Activated effector memory CD4-positive, alpha-beta T cell treated with Interleukin-2 at 50 U/mL for 16 hours (primary cell): ENCODE measurements around the gene CRY1.
"Not testable (repeated sequence)": the region's sequence is repeated elsewhere in the genome, so short reads cannot be mapped to it uniquely, and the experiment has no call there.

ENCODE experiments used
- DNase-seq: peaks from one replicate; pipeline ENCODE4 v3.0.0-alpha.2; 2020

The CRY1 gene

DNA sequence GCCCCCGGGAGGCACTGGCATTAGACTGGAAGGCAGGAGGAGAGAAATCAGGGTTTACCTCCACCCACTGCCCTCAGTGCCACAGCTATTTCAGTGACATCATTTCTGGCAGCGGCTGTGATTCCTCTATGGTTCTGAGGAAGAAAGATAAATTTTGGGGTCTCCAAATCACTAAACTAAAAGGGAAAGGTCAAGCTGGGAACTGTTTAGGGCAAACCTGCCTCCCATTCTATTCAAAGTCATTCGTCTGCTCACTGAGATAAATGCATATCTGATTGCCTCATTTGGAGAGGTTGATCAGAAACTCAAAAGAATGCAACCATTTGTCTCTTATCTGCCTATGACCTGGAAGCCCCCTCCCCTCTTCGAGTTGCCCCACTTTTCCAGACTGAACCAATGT is 14.0 kb upstream of the CRY1 start:
- no peak for DNase-seq

DNA sequence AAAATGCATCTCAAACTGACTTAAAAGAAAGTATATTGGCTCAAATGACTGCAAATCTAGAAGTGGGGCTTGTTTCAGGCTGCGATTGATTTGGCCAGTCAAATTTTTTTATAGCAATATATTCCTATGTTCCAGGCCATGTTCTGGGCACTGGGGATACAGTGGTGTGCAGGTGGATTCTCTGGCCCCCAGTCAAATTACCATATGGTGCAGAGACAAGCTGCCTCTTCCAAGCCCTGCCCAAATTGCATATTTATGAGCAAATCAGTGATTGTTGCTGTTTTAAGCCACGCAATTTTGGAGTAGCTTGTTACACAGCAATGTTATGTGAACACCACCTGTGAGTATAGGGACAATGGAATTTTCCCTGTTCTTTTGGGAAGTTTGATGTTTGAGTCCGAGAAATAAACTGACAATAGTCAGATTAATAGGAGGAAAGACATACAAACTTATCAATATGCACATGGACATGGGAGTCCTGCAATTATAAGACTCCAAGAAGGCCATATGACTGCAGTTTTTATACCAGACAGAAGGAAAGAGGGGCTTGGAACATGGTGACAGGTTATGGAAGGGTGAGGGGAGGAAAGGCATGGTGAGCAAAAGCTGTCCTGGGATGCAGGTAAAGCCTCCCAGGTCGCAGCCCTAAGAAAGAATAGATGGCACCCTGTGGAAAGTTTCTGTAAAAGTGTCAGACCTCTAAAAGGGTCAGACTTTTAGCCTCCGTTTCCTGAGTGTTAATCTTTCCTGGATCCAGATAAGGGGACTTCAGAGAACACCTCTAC is 13.1 kb upstream of the CRY1 start:
- no peak for DNase-seq

DNA sequence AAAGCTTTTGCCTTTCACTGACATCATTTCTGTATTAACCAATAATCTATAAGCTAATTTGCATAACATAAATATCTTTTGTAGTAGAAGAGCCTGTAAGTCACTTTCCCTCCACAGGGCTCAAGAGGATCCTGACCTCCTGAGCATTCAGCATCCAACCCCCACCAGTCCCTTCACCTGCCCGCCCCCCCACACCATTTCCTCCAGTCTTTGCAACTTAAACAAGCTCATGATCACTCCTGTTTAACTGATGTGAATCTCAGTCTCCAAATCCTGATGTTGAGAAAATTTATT is 12.0 kb upstream of the CRY1 start:
- DNase-seq = no peak

DNA sequence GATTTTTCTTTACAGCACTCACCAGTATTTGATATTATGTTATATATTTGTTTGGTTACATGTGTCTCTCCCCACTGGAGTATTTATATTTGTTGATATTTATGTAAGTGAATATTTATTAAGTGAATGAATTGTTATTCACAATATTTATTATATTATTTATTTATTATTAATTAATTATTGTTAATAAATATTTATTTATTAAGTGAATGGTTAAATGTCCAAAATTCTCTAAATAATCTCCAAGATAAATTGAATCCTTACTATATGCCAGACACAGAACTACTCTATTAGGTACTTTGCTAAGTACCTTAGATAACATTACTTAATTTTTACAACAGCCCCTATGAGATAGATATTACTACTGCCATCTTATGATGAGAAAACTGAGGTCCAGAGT is 10.2 kb upstream of the CRY1 start:
- no peak for DNase-seq

DNA sequence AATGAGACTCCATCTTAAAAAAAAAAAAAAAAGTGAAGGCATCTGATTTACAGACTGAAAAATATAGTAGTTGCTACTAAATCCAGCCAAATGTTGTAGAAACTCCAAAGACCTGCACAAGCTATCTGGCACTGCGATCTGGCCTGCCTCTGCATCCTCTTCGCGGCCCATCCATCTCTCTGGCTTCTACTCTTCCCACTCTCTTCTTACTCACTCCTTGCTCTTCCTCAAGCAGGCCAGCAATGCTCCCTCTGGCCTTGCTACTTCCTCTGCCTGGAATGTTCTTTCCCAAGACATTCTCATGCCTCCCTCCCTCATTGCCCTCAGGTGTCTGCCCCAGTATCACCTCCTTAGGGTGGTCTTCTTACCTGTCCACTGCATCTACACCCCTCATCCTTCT is 9.7 kb upstream of the CRY1 start:
- DNase-seq = no peak

DNA sequence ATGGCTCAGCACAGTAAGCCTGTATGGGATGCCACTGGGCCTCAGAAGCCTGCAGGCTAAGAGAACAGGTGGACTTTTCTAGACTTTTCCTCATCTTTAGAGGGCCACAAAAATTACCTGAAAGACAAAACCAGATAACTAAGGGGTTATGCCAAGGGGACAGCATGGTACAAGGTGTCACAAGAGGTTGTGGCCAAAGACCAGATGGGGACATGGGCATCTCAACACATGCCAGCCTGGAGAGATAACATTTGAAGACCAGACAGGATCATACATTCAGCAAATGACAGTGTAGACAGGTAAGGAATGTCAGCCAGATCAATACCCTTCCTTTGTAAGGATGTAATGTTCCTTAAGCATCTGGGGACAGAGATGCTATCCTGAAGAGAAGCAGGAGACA is 8.9 kb upstream of the CRY1 start:
- no peak for DNase-seq

DNA sequence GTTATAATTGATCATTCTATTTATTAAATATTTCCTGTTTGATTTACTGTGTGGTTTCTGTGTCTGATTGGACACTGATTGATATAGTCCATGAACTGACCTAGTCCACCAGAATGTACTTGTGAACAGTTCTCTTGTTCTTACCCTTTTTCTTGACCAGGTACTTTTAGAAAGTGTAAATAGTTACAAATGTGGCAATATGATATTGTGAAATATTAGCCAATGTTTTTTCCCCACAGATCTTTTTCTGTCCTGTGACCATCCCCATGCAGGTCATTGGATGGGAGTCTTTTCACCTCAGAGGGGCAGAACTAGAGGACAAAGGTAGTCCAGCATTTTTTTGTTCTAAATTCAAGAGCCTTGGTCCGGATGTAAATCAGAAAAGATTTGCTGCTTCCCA is 8.3 kb upstream of the CRY1 start:
- no peak for DNase-seq

DNA sequence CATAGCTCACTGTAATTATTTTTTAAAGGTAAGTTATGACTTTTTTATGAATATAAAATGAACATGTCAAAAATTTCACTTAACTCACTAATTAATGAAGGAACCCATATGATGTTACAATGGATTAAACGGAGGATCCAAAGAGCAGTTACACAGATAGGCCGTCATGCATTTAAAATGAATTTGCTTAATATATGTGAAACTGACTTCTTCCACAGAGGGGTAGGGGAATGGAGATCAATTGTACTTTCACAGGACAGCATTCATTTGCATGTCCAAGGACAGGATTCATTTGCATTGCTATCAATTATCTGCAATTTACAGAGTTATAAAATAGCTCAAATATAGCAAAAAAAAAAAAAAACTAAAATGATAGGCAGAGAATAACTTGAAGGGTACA is 6.6 kb upstream of the CRY1 start:
- DNase-seq = no peak

DNA sequence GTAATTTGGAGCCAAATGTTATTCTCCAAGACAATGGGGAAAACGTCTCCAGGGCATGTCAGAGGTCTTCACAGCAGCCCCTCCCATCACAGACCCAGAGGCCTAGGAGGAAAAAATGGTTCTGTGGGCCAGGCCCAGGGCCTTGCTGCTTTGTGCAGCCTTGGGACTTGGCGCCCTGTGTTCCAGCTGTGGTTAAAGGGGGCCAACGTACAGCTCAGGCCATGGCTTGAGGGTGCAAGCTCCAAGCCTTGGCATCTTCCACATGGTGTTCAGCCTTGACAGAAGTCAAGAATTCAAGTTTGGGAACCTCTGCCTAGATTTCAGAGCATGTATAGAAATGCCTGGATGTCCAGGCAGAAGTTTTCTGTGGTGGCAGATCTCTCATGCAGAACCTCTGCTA is 3.2 kb upstream of the CRY1 start:
- DNase-seq = no peak

DNA sequence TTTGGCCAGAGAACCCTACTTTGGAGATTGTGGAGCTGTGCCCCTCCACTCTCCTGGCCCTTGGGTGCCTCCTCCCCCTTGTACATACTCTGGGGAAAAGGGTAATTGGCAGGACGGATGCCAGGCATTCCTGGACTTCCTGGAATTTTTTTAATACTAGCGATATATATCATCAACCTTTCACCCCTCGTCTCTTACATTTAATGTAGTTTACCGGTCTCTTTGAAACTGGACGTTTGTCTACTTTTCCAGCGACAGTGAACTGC is 767 bp upstream of the CRY1 start:
- DNase-seq = no peak

DNA sequence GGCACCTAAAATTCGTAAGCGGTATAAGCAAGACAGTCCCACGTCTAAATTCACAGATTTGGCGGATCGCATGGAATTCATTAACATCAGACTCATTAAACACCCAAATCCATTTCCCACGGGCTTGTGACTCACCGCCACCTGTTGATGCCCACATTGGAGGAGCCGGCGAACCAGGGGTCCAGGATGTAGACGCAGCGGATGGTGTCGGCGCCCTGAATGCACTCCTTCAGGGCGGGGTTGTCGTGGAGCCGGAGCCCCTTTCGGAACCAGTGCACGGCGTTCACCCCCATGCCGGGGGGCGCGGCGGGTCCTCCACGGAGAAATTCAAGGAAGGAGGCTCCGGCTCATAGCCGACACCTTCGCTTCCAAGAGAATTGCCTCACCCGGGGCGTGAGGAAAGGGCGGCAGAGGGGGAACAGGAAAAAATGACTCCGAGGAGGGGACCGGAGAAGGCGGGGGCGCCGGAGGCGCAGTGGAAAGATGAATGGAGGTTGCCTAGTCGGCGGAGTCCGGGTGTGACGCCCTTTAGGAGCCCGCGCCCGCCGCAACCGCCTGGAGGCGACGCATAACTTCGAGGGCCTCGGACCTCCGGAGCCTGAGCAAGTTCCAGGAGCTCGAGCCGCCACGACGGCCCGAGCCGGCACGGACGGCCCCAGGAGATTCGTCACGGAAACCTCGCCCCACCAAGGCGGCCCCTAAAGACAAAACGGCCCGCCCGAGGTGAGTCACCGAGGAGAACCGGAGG is 506 bp downstream of the CRY1 start:
- DNase-seq = peak; percentile 54

DNA sequence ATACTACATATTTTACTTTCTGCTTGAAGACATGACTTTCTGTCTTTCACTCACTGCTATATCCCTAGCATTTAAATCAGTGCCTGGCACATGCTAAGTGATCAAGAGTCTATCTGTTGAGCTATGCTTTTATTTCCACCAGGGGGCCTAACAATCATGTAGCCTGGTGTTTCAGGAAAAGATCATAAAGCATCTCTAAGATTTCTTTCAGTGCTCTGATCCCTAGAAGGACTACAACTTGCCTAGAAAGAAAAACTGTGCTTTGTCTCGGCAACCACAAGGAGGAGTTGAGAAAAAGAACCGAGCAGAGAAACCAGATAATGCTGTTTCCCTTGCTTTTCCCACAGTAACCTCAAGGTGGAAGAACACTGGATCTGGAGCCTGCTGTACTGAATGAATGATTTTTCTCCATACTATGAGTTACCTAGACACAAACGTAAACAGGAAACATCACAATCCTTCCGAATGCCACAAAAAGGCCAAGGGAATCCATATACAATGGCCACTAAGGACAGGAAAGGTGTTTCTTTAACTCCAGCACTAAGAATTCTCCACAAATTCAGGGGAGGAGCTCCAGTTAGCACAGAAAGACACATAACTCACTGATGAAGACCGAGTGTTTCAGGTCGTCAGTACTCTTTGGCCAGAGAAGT is 1.2 kb downstream of the CRY1 start:
- DNase-seq = no peak

DNA sequence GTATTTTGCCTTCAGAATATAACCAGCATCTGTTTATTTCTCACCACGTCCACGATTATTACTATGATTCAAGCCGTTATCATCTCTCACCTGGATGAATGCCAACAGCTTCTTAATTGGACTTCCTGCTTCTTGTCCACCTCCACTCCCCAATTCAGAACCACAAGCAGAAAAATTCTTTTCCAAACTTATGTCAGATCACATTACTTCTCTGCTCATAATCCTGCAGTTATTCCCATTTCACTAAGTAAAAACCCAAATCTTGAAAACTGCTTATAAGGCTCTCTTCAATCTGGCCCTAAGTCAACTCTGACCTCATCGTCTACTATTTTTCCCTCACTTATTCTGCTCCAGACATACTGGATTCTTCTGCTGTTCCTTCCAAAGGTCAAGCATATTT is 2.0 kb downstream of the CRY1 start:
- no peak for DNase-seq

DNA sequence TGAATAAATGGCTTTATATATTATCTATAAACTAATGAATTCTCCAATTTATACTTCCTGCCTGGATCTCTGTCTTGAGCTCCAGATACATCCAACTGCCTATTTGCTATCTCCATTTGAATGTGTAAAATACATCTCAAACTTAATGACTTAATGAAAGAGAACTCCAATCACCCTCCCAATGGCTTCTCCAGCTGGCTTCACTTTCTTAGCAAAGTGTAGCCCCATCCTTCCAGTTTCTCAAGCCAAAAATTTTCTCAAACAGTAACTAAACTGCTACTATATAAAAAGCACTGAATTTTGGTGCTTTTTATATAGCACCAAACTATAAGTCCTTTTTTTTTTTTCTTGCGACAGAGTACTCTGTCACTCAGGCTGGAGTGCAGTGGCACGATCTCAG is 2.6 kb downstream of the CRY1 start:
- DNase-seq = no peak

DNA sequence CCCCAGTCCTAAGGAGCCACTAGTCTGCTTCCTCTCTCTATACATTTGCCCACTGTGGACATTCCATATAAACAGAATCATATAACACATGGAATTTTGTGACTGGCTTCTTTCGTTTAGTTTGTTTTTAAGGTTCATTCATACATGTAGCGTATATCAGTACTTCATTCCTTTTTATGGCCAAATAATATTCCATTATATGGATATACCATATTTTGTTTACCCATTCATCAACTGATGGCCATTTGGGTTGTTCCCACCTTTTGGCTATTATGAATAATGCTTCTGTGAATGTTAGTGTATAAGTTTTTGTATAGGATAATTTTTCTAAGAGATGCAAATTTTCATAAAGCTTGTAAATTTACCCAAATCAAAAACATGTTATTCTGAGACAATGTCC is 4.4 kb downstream of the CRY1 start:
- no peak for DNase-seq

DNA sequence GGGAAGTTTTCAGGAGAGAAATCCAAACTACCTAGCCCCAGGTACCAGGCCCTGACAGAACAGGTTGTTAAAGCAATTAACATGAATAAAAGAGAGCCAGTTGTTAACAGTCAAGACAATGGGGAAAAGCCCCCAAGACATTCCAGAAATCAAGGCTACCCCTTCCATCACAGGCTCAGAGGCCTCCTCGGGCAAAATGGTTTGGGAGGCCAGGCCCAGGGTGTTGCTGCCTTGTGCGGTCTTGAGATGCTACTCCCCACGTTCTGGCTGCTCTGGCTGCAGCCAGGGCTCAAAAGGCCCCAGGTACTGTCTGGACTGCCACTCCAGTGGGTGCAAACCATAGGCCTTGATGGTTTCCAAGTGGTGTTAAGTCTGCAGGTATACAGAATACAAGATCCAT is 7.0 kb downstream of the CRY1 start:
- no peak for DNase-seq

DNA sequence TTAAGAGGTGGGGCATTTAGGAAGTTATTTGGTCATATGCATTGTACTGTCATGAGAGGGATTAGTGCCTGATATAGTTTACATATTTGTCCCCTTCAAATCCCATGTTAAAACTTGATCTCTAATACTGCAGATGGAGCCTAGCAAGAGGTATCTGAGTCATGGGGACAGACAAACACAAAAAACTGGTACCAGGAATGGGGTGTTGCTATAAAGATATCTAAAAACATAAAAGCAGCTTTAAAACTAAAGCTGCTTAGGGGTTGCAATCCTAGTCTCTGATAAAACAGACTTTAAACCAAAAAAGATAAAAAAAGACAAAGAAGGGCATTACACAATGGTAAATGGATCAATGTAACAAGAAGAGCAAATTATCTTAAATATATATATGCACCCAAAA is 11.6 kb downstream of the CRY1 start:
- no peak for DNase-seq

DNA sequence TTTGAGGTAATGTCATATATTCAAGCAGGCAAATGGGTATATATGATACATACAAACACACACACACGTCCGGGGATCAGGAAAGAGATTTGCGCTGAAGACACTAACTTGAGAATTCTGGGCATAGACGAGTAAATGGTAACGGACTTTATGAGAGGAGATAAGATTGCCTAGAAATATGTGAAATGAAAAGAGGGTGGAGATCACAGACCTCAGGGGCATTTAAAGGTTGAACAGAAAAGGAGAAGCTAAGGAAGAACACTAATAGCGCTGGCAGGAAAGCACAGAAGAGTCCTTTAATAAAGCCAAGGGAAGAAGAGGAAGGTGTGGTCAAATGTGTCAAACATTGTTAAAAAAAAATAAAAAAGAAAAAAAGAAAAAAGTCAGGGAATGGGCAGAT is 13.1 kb downstream of the CRY1 start:
- no peak for DNase-seq

DNA sequence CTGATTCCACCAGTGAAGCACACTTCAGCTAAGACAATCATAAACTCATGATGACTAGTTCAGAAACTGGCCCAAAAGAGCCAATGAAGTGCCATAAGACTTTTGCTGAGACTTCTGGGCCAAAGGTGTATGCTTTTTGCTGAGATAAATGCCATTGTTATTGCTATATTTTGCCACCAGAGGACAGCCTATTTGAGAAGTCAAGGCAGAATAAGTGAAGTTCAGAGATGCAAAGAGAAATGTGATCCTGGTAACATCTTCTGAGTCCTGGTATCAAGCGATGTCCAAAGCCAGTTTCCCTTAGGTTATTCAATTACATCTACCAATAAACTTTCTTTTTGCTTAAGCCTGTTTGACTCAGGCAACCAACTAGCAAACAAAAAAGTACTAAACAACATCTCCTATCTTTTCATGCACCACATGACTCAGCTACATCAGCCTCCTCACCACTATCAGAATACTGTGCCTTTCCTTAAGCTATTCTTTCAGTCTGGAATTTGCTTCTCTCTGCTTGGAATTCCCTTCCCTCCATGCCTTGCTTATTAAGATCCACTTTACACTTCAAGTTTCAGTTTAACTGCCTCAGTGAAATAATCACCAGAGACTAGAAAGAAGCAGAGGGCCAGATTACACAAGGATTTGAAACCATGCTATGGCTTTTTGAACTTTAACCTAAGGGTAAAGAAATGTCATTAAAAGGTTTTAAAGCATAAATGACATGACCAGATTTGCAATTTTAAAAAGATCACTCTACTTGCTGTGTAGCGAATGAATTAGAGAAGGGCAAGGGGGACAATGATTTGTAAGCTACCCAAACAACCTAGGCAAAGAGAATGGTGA is 14.0 kb downstream of the CRY1 start:
- no peak for DNase-seq

DNA sequence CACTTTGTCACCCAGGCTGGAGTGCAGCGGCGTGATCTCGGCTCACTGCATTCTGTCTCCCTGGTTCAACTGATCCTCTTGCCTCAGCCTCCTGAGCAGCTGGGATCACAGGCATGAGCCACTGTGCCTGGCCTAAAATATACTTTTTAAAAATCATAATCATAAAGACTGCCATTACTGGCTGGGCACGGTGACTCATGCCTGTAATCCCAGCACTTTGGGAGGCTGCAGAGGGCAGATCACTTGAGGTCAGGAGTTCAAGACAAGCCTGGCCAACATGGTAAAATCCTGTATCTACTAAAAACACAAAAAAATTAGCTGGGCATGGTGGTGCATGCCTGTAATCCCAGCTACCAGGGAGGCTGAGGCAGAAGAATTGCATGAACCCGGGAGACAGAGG is 20.1 kb downstream of the CRY1 start:
- not testable (repeated sequence) for DNase-seq

DNA sequence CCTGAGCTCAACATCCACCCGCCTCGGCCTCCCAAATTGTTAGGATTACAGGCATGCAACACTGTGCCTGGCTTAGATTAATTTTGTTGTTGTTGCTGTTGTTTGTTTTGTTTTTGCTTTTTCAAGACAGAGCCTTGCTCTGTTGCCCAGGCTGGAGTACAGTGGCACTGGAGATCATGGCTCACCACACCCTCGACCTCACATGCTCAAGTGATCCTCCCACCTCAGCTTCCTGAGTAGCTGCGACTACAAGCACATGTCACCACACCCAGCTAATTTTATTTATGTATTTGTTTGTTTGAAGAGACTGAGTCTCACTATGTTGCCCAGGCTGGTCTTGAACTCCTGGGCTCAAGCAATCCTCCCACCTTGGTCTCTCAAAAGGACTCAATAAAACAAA is 26.7 kb downstream of the CRY1 start:
- DNase-seq = no peak

DNA sequence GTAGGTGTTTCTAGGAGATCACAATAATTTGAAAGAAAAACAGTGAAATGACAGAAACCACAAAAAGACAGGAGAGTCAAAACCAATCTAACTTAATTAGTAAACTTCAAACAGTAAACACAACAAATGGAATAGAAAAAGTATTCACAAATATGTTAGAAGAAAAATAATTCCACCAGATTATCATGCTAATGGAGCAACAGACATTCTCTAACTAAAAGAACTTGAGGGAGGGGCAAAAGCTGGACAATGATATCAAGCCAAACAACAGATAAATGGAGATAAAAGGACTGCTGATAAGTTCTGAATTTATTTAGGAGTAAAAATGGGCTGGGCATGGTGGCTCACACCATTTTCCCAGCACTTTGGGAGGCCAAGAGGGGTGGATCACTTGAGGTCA is 28.7 kb downstream of the CRY1 start:
- DNase-seq = no peak

DNA sequence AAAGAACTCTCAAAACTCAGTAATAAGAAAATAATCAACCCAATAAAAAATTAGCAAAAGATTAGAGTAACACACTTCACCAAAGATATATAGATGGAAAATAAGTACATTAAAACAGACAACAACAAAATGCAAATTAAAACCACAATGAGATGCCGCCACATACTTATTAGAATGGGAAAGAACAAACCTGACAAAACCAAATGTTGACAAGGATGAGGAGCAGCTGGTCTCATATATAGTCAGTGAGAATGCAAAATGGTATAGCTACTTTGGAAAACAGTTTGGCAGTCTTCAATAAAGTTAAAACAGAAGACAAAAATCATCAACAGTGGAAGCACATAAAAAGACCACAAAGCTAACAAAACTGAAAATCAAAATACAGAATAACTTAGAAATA is 29.1 kb downstream of the CRY1 start:
- no peak for DNase-seq

DNA sequence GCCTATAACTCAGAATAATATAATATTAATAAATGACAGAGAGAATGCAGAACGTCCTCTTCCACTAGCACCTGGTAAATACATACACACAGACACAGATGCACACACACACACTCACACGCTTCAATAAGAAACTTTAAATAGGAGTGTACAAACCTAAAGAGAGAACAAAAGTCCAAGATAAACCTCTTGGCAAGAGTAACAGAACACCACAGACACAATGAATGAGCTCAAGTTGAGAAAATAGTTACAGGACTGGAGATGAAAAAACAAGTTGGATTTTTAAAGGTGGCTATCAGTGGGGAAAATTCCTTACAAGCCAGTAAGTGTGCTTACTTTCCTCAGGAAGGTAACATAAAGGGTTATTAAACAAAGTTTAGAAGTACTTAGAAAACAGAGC is 35.2 kb downstream of the CRY1 start:
- no peak for DNase-seq
